WTC11 (cell line): ENCODE data around the gene AMBRA1. TPM values are rescaled to one million over a fixed set of nuclear protein-coding genes. Genes with fewer than 3 reads are reported as not detected.
A peak's percentile ranks its signal among the peaks of the same experiment; 100 is the strongest.

Experiments used
- ATAC-seq: fragments of 200-7000 bp; cut with Tn5 transposase; 2 replicates; pipeline ENCODE4 v1.10.0; 2021; ENCODE audit warnings: mild to moderate bottlenecking, moderate library complexity
- CTCF ChIA-PET: fragments of 300-600 bp; sonication (Branson Sonifier 250); formaldehyde crosslinking; loops from one replicate; lab custom pipeline; 2021; ENCODE audit warnings: antibody characterized with exemption; lab: Charles Lee
- POLR2A ChIA-PET: fragments of 350-600 bp; sonication (Branson Sonifier 250); formaldehyde crosslinking; loops from one replicate; lab custom pipeline; 2021; ENCODE audit warnings: antibody characterized with exemption; lab: Charles Lee
- DNase-seq: peaks from one replicate; pipeline ENCODE4 v3.0.0; 2021; ENCODE audit warnings: low spot score
- H3K27ac Mint-ChIP-seq: 2 replicates; pipeline ENCODE4 v1.8.0; 2021; ENCODE audit warnings: mixed read lengths
- H3K27me3 Mint-ChIP-seq: 2 replicates; pipeline ENCODE4 v1.8.0; 2021; ENCODE audit warnings: low read depth, mild to moderate bottlenecking, moderate library complexity, mixed read lengths
- H3K36me3 Mint-ChIP-seq: 2 replicates; pipeline ENCODE4 v1.8.0; 2021; ENCODE audit warnings: mixed read lengths
- H3K4me1 Mint-ChIP-seq: 2 replicates; pipeline ENCODE4 v1.8.0; 2022; ENCODE audit warnings: mixed read lengths
- H3K4me3 Mint-ChIP-seq: 2 replicates; pipeline ENCODE4 v1.8.0; 2021; ENCODE audit warnings: mild to moderate bottlenecking, moderate library complexity, mixed read lengths
- H3K9me3 Mint-ChIP-seq: 2 replicates; pipeline ENCODE4 v1.8.0; 2021; ENCODE audit warnings: mixed read lengths
- ATF2 ChIP-seq: sonication (generic); formaldehyde crosslinking; IDR thresholded peaks from 2 replicates; pipeline ENCODE4 v1.8.1; 2022; ENCODE audit warnings: low read depth, missing genetic modification reagents, borderline replicate concordance
- CREM ChIP-seq: sonication (generic); formaldehyde crosslinking; IDR thresholded peaks from 2 replicates; pipeline ENCODE4 v1.8.1; 2022; ENCODE audit warnings: mild to moderate bottlenecking, missing genetic modification reagents, moderate library complexity
- E2F1 ChIP-seq: sonication (generic); formaldehyde crosslinking; IDR thresholded peaks from 2 replicates; pipeline ENCODE4 v1.8.0; 2022; ENCODE audit warnings: mild to moderate bottlenecking, missing genetic modification reagents
- ELF4 ChIP-seq: sonication (generic); formaldehyde crosslinking; IDR thresholded peaks from 2 replicates; pipeline ENCODE4 v1.8.1; 2022; ENCODE audit warnings: low read depth, mild to moderate bottlenecking, moderate library complexity, missing genetic modification reagents
- ESRRA ChIP-seq: sonication (generic); formaldehyde crosslinking; IDR thresholded peaks from 2 replicates; pipeline ENCODE4 v1.8.1; 2022; ENCODE audit warnings: mild to moderate bottlenecking, missing genetic modification reagents, borderline replicate concordance
- FOXJ3 ChIP-seq: sonication (generic); formaldehyde crosslinking; IDR thresholded peaks from 2 replicates; pipeline ENCODE4 v1.9.0; 2021; ENCODE audit warnings: missing genetic modification reagents, mild to moderate bottlenecking, borderline replicate concordance
- HMGA2 ChIP-seq: fragments of 250-450 bp; sonication (Bioruptor Pico); IDR thresholded peaks from 2 replicates; pipeline ENCODE4 v1.4.0; 2021; ENCODE audit warnings: mild to moderate bottlenecking, moderate library complexity
- IRF2 ChIP-seq: sonication (generic); formaldehyde crosslinking; IDR thresholded peaks from 2 replicates; pipeline ENCODE4 v1.8.0; 2022; ENCODE audit warnings: low read depth, missing genetic modification reagents, borderline replicate concordance
- MLX ChIP-seq: sonication (generic); formaldehyde crosslinking; IDR thresholded peaks from 2 replicates; pipeline ENCODE4 v1.8.1; 2023; ENCODE audit warnings: mild to moderate bottlenecking, missing genetic modification reagents, moderate library complexity
- NFYB ChIP-seq: sonication (generic); formaldehyde crosslinking; conservative IDR thresholded peaks from 2 replicates; pipeline ENCODE4 v1.8.0; 2022; ENCODE audit warnings: low read depth, missing genetic modification reagents
- NR1H2 ChIP-seq: sonication (generic); formaldehyde crosslinking; IDR thresholded peaks from 2 replicates; pipeline ENCODE4 v1.9.0; 2021; ENCODE audit warnings: mild to moderate bottlenecking, moderate library complexity, missing genetic modification reagents
- NR2C2 ChIP-seq: sonication (generic); formaldehyde crosslinking; IDR thresholded peaks from 2 replicates; pipeline ENCODE4 v1.8.0; 2022; ENCODE audit warnings: mild to moderate bottlenecking, missing genetic modification reagents
- NR3C1 ChIP-seq: sonication (generic); formaldehyde crosslinking; conservative IDR thresholded peaks from 2 replicates; pipeline ENCODE4 v1.8.1; 2023; ENCODE audit warnings: low read depth, mild to moderate bottlenecking, missing genetic modification reagents
- OVOL2 ChIP-seq: fragments of 250-450 bp; sonication (Bioruptor Pico); IDR thresholded peaks from 2 replicates; pipeline ENCODE4 v1.9.0; 2021; ENCODE audit warnings: mild to moderate bottlenecking, borderline replicate concordance
- PREB ChIP-seq: sonication (generic); formaldehyde crosslinking; IDR thresholded peaks from 2 replicates; pipeline ENCODE4 v1.8.1; 2022; ENCODE audit warnings: mild to moderate bottlenecking, missing genetic modification reagents, moderate library complexity, borderline replicate concordance
- SP1 ChIP-seq: sonication (generic); formaldehyde crosslinking; conservative IDR thresholded peaks from 2 replicates; pipeline ENCODE4 v1.8.1; 2022; ENCODE audit warnings: missing genetic modification reagents
- ZBTB21 ChIP-seq: sonication (generic); formaldehyde crosslinking; IDR thresholded peaks from 2 replicates; pipeline ENCODE4 v1.8.1; 2023; ENCODE audit warnings: mild to moderate bottlenecking, missing genetic modification reagents, borderline replicate concordance
- ZNF121 ChIP-seq: sonication (generic); formaldehyde crosslinking; IDR thresholded peaks from 2 replicates; pipeline ENCODE4 v1.8.0; 2023; ENCODE audit warnings: missing genetic modification reagents
- ZNF232 ChIP-seq: sonication (generic); formaldehyde crosslinking; IDR thresholded peaks from 2 replicates; pipeline ENCODE4 v1.8.0; 2022; ENCODE audit warnings: mild to moderate bottlenecking, missing genetic modification reagents
- ZNF281 ChIP-seq: sonication (generic); formaldehyde crosslinking; IDR thresholded peaks from 2 replicates; pipeline ENCODE4 v1.8.0; 2023; ENCODE audit warnings: mild to moderate bottlenecking, missing genetic modification reagents
- ZNF416 ChIP-seq: fragments of 250-450 bp; sonication (Bioruptor Pico); IDR thresholded peaks from 2 replicates; pipeline ENCODE4 v1.9.0; 2021; ENCODE audit warnings: mild to moderate bottlenecking, inconsistent platforms
- total RNA-seq: library from RNA; stranded (reverse); gene quantifications from 3 replicates; pipeline ENCODE4 v1.2.3, GENCODE V29; 2021

The AMBRA1 gene
- total RNA-seq, 1 experiment from 2014 or later, result 35.0 TPM

GRCh38 chr11:46512261-46512881 lies 81.5 kb downstream of the AMBRA1 start:
- H3K36me3 Mint-ChIP-seq, result peaks cover 9% of the 10 kb centered on the region
- ATAC-seq (peak; percentile 51; the same call in 1 of the 2 replicates), DNase-seq (no peak)
- POLR2A ChIA-PET, result no interaction called here
- H3K27ac Mint-ChIP-seq, result peak overlapping the region; percentile 90
- no peaks in the 10 kb centered on the region for H3K9me3 Mint-ChIP-seq
- H3K4me3 Mint-ChIP-seq, result peak overlapping the region; percentile 5; the same call in 1 of the 2 replicates
- H3K4me1 Mint-ChIP-seq, result peaks cover 31% of the 10 kb centered on the region
- TF ChIP-seq PREB (no peak), NR3C1 (CRISPR knock-in tag) (no peak), ZNF416 (no peak), OVOL2 (CRISPR knock-in tag) (no peak), NR2C2 (CRISPR knock-in tag) (no peak), ATF2 (no peak), IRF2 (CRISPR knock-in tag) (no peak), SP1 (CRISPR knock-in tag) (no peak), HMGA2 (CRISPR knock-in tag) (no peak), MLX (CRISPR knock-in tag) (no peak), E2F1 (CRISPR knock-in tag) (no peak), NR1H2 (no peak)
- CTCF ChIA-PET, result interaction anchor here (1.0 to 2.4 kb wide), 3 partner anchors 17 to 121 kb away, joined by 3 to 24 read pairs (median 8); partner anchors contain the start of gene CHRM4
- no peaks in the 10 kb centered on the region for H3K27me3 Mint-ChIP-seq

- CTCF ChIA-PET, result interaction anchor here (1.2 to 1.6 kb wide), 2 partner anchors 18 to 21 kb away, joined by 5 to 8 read pairs; no protein-coding TSS in a partner anchor
- DNase-seq, result no peak
Observed at GRCh38 chr11:46511342-46511741, 82.5 kb downstream of the AMBRA1 start.

GRCh38 chr11:46508360-46508759 lies 85.5 kb downstream of the AMBRA1 start:
- no peaks in the 10 kb centered on the region for H3K9me3 Mint-ChIP-seq
- no peak overlapping the region for H3K4me3 Mint-ChIP-seq
- DNase-seq (no peak), ATAC-seq (no peak)
- no peaks in the 10 kb centered on the region for H3K27me3 Mint-ChIP-seq
- POLR2A ChIA-PET, result no interaction called here
- H3K4me1 Mint-ChIP-seq, result peaks cover 41% of the 10 kb centered on the region
- H3K36me3 Mint-ChIP-seq, result peaks cover 9% of the 10 kb centered on the region
- H3K27ac Mint-ChIP-seq, result no peak overlapping the region
- no peak for TF ChIP-seq CREM (CRISPR knock-in tag)
- TF ChIP-seq ZNF121, result no peak
- TF ChIP-seq NFYB (CRISPR knock-in tag), result no peak
- TF ChIP-seq NR1H2, result no peak
- no peak for TF ChIP-seq ESRRA (CRISPR knock-in tag)
- no peak for TF ChIP-seq ZNF281
- CTCF ChIA-PET, result interaction anchor here (0.6 to 1.0 kb wide), 2 partner anchors 18 to 21 kb away, joined by 3 to 4 read pairs; no protein-coding TSS in a partner anchor

More at GRCh38 chr11:46511342-46511741, 82.5 kb downstream of the AMBRA1 start:
- POLR2A ChIA-PET, result no interaction called here
- TF ChIP-seq ZBTB21 (CRISPR knock-in tag) (no peak), ZNF232 (CRISPR knock-in tag) (no peak), ELF4 (no peak), FOXJ3 (CRISPR knock-in tag) (no peak)
- no peak overlapping the region for H3K4me3 Mint-ChIP-seq
- H3K9me3 Mint-ChIP-seq, result no peaks in the 10 kb centered on the region
- no peaks in the 10 kb centered on the region for H3K27me3 Mint-ChIP-seq
- no peak for ATAC-seq
- no peak overlapping the region; the same call in 1 of the 2 replicates for H3K27ac Mint-ChIP-seq
- H3K4me1 Mint-ChIP-seq, result peaks cover 35% of the 10 kb centered on the region
- peaks cover 9% of the 10 kb centered on the region for H3K36me3 Mint-ChIP-seq
